GM19372 (cell line): ENCODE data around the gene DRG2.

Source experiments
- ATAC-seq: cut with Tn5 transposase; IDR thresholded peaks from one replicate; pipeline ENCODE4 v1.9.1; 2021; ENCODE audit warnings: mild to moderate bottlenecking, low read depth, moderate library complexity; ENCODE audit not compliant: unreplicated experiment

DRG2 gene

DNA sequence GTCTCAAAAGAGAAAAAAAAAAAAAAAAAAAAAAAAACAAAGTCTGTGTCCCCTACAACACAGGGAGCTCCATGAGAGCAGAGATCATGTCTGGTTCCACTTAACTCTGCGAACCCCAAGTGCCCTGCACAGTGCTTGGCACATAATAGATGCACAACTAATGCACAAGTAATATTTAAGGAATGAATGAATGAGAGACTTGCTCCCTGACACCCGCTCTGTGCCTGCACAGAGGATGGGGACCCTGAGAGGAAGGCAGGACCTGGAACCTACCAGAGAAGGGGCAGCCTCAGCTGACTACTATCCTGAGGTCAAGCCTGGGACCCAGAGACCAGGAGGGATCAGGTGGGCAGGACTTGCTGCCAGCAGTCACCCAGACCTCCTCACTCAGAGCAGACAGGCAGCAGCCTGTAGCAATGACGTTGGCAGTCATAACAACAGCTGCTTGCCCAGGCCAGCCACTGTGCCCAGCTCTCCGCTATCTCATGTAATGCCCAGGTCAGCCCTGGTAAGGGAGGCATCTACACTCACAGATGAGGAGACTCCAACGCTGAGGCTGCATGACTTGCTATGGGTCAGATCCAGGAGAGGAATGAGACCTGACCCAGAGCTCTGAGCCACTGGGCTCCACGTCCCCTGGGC lies 23.7 kb downstream of the DRG2 start:
- ATAC-seq, result no peak

- ATAC-seq, result no peak
These were observed 27.8 kb downstream of the DRG2 start for GRCh38 chr17:18115517-18115916.

GRCh38 chr17:18116078-18116477 lies 28.3 kb downstream of the DRG2 start:
- ATAC-seq, result no peak

GRCh38 chr17:18117533-18117932 lies 29.8 kb downstream of the DRG2 start:
- no peak for ATAC-seq

- ATAC-seq, result no peak
These were observed 30.5 kb downstream of the DRG2 start for GRCh38 chr17:18117982-18118975.

GRCh38 chr17:18119166-18119745 lies 31.5 kb downstream of the DRG2 start:
- no peak for ATAC-seq

- ATAC-seq, result no peak
These were observed 32.2 kb downstream of the DRG2 start for GRCh38 chr17:18119938-18120337.

DNA sequence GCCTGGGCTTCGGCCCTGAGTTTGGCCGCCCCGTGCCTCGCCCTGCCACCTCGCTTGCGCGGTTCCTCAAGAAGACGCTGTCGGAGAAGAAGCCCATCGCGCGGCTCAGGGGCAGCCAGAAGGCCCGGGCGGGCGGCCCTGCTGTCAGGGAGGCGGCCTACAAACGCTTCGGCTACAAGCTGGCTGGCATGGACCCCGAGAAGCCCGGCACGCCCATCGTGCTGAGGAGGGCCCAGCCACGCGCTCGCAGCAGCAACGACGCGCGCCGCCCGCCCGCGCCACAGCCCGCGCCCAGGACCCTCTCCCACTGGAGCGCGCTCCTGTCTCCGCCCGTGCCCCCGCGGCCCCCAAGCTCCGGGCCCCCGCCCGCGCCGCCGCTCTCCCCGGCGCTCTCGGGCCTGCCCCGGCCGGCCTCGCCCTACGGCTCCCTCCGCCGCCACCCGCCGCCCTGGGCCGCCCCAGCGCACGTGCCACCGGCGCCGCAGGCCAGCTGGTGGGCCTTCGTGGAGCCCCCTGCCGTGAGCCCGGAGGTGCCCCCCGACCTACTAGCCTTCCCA lies 32.8 kb downstream of the DRG2 start:
- no peak for ATAC-seq

- ATAC-seq, result no peak
These were observed 33.6 kb downstream of the DRG2 start for GRCh38 chr17:18121144-18121910.

GRCh38 chr17:18122990-18123753 lies 35.4 kb downstream of the DRG2 start:
- no peak for ATAC-seq

DNA sequence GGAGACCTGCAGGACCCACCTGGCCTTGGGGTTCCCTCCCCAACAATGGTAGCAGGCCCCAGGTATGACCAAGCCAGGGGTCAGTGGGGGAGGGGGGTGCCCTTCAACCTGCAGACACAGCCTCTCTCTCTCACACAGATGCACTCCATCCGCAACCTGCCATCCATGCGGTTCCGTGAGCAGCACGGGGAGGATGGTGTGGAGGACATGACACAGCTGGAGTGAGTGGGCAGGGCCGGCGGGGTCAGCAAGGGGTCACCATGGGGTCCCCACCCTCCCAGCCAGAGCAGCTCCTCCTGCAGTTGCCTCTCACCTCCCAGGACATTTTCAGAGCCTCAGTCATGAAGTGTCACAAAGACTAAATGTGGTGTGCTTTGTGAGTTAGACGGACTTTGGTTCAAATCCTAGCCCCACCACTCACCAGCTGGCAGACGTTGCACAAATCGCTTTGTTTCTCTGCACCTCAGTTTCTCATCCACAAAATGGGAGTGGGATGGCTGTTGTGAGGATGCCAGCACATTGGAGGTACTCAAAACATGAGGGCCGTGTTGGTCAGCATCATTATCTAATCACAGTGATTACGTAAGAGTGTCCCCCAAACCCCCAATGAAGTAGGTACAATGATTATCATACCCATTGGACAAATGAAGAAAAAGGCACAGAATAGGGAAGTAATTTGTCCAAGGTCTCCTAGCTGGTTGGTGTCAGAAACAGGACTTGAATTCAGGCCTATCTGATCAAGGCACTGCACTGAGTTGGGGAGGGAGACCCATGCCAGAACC lies 36.8 kb downstream of the DRG2 start:
- no peak for ATAC-seq

DNA sequence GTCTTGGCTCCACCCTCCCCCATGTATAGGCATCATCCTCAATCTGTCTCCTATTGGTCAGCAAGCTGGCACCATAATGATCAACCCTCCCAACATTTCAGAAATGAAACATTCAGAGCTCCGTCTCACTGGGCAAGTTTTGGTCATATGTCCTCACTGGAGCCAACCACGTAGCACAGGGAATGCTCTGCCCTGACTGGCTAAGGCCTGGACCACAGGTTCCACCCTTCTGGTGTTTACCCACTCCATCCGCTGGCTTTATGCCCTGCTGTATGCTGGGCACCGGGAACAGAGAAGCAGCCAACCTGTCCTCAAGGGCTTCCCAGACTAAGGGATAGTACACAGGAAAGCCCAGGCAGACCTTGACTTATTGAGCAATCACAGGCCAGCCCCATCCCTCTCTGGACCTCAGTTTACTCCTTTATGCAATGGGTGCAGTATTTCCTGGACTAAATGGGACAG lies 41.3 kb downstream of the DRG2 start:
- ATAC-seq, result no peak

DNA sequence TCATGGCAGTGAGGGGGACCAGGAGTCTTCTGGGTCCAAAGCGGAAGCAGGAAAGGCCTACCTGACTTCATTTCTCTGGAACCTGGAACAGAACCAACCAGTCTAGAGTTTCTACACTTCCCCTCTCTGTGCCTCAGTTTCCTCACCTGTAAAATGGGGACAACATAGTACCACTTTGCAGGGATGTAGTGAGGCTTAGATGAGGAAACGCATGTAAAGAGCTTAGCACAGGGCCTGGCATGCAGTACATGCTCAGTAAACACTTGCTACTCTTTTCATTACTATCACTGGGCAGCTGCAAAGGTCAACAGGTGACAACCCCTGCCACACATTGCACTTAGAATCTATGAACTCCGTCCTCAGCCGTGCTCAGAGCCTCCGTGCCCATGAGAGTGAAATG lies 45.0 kb downstream of the DRG2 start:
- ATAC-seq, result no peak

DNA sequence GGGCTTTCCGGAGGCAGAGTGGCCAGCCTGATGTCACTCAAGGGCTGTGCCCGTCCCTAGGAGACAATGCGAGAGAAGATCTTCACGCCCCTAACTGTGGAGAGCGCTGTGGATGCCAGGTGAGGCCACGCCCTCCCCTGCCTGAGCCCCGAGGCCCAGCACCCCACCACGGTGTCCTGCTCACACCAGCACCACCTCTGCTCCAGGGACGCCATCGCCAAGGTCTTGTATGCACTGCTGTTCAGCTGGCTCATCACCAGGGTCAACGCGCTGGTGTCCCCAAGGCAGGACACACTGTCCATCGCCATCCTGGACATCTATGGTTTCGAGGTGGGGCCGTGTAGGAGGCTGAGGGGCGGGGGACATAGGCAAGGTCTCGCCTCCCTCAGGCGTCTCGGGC lies 48.6 kb downstream of the DRG2 start:
- no peak for ATAC-seq

- ATAC-seq, result no peak
These were observed 50.5 kb downstream of the DRG2 start for GRCh38 chr17:18138065-18138749.

- ATAC-seq, result no peak
These were observed 51.3 kb downstream of the DRG2 start for GRCh38 chr17:18139092-18139491.

DNA sequence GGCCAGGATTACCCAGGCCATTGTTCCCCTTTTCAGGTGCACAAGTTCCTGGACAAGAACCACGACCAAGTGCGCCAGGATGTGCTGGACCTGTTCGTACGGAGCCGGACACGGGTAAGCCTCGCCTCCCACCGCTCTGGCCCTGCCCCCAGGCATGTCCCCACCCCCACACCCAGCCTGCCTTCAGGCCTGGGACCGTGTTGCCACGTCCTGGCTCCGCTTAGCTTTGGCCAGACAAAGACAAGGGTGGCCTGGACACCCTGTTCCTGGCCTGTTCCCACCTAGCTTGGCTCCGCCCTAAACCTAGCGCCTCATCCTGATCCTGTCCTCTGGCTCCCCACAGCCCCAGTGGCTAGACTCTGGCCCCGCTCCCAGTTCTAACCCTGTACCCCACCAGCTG lies 51.8 kb downstream of the DRG2 start:
- no peak for ATAC-seq

- no peak for ATAC-seq
These were observed 52.2 kb downstream of the DRG2 start for GRCh38 chr17:18139949-18140348.
